GM12891 (cell line): Measurements from ENCODE around the gene FASN. TPM values are rescaled to one million over a fixed set of nuclear protein-coding genes. Genes with fewer than 3 reads are reported as not detected.
"Not testable (repeated sequence)": the region's sequence is repeated elsewhere in the genome, so short reads cannot be mapped to it uniquely, and the experiment has no call there.

Experiments
- DNase-seq: peaks from one replicate; pipeline ENCODE4 v3.0.0; 2011; ENCODE audit warnings: low spot score; ENCODE audit not compliant: insufficient read length
- FAIRE-seq: peaks from 2 replicates; lab custom pipeline; 2011; peaks lifted over from hg19 to GRCh38; lab: Jason Lieb, UNC
- PAX5 ChIP-seq: IDR thresholded peaks from 2 replicates; pipeline ENCODE4 v1.6.1; 2011; ENCODE audit warnings: low read length, moderate library complexity, mild to moderate bottlenecking; ENCODE audit not compliant: insufficient read depth, severe bottlenecking
- POLR2A ChIP-seq: IDR thresholded peaks from 2 replicates; pipeline ENCODE4 v1.6.1; 2011; ENCODE audit warnings: low read depth, low read length, control low read depth
- POLR2AphosphoS5 ChIP-seq: IDR thresholded peaks from 2 replicates; pipeline ENCODE4 v1.6.1; 2011; ENCODE audit warnings: low read depth, low read length, control low read depth
- POU2F2 ChIP-seq: IDR thresholded peaks from 2 replicates; pipeline ENCODE4 v1.6.1; 2011; ENCODE audit warnings: low read depth, mild to moderate bottlenecking, control low read depth, low read length, moderate library complexity
- SPI1 ChIP-seq: IDR thresholded peaks from 2 replicates; pipeline ENCODE4 v1.6.1; 2011; ENCODE audit warnings: low read depth, low read length, control low read depth
- TAF1 ChIP-seq: IDR thresholded peaks from 2 replicates; pipeline ENCODE4 v1.6.1; 2011; ENCODE audit warnings: low read depth, low read length, control low read depth
- polyA plus RNA-seq: library from polyadenylated mRNA; unstranded; fragments of >200 nt; gene quantifications from one replicate; pipeline ENCODE4 v1.2.1, GENCODE V29; 2012; ENCODE audit warnings: low read depth, missing spikeins, inconsistent platforms; ENCODE audit not compliant: missing spikeins

Gene FASN
- polyA plus RNA-seq: 59.2 TPM

DNA sequence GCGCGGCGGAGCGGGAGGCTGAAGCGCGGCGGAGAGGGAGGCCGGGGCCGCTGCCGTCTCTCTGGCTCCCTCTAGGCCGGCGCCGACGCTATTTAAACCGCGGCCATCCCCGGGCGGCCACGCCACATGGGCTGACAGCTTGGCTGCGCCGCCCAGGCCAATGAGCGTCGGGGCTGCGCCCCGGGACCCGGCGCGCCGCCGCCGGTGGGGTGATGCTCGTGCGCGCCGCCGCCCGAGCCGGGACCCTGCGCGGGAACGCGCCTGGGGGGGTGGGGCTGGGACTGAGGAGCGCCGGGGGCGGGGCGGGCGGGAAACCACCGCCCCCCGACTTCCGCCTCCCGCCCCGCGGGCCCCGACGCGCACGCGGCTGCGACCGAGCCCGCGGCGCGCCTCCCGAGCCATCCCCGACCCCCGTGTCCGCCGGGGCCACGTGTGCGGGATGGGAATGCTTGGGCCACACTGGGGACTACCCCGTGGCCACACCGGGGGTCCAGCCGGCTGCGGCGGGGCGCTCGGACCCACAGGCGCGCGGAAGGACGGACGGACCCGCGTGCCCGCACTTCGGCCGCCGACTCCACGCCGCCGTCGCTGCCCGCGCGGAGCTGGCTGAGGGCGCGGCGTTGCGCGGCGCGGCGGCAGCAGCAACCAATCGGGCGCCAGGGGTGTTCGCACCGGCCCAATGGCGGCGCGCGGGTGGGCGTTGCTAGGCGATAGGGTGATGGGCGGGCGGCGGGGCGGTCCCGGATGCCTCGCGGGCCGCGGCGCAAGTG is at the start of gene FASN:
Gene FASN, minus strand, starts transcription at position 68 of the 770 bp plus-strand sequence. CDS start 1,791 bp downstream, outside the sequence.
- peak; percentile 98 for FAIRE-seq

DNA sequence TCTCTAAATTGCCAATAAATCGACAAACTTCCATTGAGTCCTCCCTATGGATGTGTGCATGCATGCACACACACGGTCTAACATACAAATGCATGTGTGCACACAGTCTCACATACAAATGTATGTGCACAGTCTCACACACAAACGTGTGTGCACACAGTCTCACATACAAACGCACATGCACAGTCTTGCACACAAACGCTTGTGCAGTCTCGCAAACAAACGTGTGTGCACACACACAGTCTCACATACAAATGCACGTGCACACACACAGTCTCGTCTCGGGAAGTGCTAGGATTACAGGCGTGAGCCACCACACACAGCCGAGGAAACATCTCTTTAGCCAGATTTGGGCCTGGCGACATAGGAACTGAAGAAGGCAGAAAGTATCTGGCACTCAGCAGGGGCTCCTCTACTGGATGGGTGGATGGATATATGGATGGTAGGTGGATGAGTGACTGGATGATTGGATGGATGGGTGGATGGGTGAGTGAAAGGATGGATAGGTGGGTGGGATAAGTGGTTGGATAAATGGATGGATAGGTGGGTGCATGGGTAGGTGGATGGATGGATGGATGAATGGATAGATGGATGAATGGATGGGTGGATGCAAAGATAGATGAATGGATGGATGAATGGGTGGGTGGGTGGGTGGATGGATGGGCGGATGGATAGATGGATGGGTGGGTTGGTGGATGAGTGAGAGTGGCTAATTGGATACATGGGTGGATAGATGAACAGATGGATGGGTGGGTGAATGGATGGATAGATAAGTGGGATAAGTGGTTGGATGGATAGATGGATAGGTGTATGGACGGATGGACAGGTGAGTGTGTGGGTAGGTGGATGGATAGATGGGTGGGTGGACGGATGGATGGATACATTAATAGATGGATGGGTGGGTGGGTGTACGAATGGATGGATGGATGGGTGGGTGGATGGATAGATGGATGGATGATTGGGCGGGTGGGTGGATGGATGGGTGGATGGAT is 48.9 kb upstream of the FASN start:
- DNase-seq: no peak

More for the DNA sequence above, at the start of gene FASN:
- no peak for TF ChIP-seq SPI1
- TF ChIP-seq POLR2A: peak; percentile 94
- no peak for TF ChIP-seq PAX5
- TF ChIP-seq POLR2AphosphoS5: peak; percentile 91
- peak; percentile 67 for TF ChIP-seq POU2F2
- peak; percentile 89 for TF ChIP-seq TAF1
- peak; percentile 100 for DNase-seq

GRCh38 chr17:82145550-82146155 is 47.6 kb upstream of the FASN start:
- DNase-seq (no peak), FAIRE-seq (no peak)
- TF ChIP-seq PAX5: no peak
- TF ChIP-seq POU2F2: no peak
- TF ChIP-seq POLR2AphosphoS5: no peak
- TF ChIP-seq SPI1: no peak
- TF ChIP-seq POLR2A: no peak
- no peak for TF ChIP-seq TAF1

More for the DNA sequence above, 48.9 kb upstream of the FASN start:
- TF ChIP-seq POU2F2 (no peak), TAF1 (no peak), POLR2A (no peak), POLR2AphosphoS5 (no peak), PAX5 (no peak), SPI1 (no peak)
- FAIRE-seq: peak; percentile 71

GRCh38 chr17:82143333-82143732 is 45.3 kb upstream of the FASN start:
- FAIRE-seq (no peak), DNase-seq (no peak)
- TF ChIP-seq SPI1 (no peak), POU2F2 (no peak), TAF1 (no peak), POLR2AphosphoS5 (no peak), POLR2A (no peak), PAX5 (no peak)

DNA sequence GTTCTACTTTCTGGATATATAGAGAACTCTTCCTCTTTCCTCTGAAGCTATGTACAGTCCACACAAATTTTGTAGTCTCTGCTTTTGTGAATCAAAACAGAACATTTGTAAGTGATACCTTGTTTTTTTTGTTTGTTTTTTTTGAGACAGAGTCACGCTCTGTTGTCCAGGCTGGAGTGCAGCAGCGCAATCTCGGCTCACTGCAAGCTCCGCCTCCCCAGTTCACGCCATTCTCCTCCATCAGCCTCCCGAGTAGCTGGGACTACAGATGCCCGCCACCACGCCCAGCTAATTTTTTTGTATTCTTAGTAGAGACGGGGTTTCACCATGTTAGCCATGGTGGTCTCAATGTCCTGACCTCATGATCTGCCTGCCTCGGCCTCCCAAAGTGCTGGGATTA is 41.9 kb upstream of the FASN start:
- not testable (repeated sequence) for DNase-seq, FAIRE-seq

- no peak for TF ChIP-seq POU2F2
- TF ChIP-seq TAF1: no peak
- no peak for TF ChIP-seq POLR2AphosphoS5
- no peak for TF ChIP-seq SPI1
- no peak for TF ChIP-seq PAX5
- TF ChIP-seq POLR2A: no peak
- DNase-seq (no peak), FAIRE-seq (no peak)
Observed at GRCh38 chr17:82138511-82138992, 40.5 kb upstream of the FASN start.

DNA sequence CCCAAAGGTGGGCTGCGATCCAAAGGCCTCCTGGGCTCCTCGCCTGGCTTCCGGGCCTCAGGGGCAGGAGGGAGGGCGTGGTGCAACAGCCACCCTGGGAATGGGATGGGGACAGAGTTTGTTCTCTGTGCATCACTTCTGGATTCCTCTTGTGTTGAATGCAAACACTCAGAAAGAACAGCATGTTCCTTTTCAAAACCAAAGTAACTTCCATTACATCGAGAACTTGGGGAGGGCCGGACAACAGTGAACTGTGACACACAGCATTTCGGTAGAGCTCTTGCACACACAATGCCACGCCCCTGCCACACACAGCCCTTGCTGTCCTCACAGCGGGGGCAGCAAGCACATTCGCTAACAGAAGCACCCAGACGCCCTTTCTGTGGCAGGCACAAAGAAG is 36.1 kb upstream of the FASN start:
- peak; percentile 26 for FAIRE-seq
- no peak for TF ChIP-seq POLR2AphosphoS5
- TF ChIP-seq POLR2A: no peak
- TF ChIP-seq PAX5: no peak
- no peak for TF ChIP-seq POU2F2
- TF ChIP-seq TAF1: no peak
- TF ChIP-seq SPI1: no peak
- no peak for DNase-seq

- not testable (repeated sequence) for FAIRE-seq, DNase-seq
Observed at GRCh38 chr17:82133166-82133953, 35.3 kb upstream of the FASN start.

- DNase-seq: no peak
- no peak for TF ChIP-seq POLR2A
- no peak for TF ChIP-seq TAF1
- no peak for TF ChIP-seq SPI1
- TF ChIP-seq POLR2AphosphoS5: no peak
- TF ChIP-seq PAX5: no peak
- no peak for TF ChIP-seq POU2F2
Observed at GRCh38 chr17:82129095-82129494, 31.1 kb upstream of the FASN start.

More at GRCh38 chr17:82129095-82129494, 31.1 kb upstream of the FASN start:
- FAIRE-seq: no peak
